COLO829 (cell line): Measurements from ENCODE around the gene METTL14.
"Not testable (repeated sequence)": the region's sequence is repeated elsewhere in the genome, so short reads cannot be mapped to it uniquely, and the experiment has no call there.

ENCODE experiments used
- DNase-seq: peaks from one replicate; pipeline ENCODE4 v3.0.0; 2012; ENCODE audit warnings: low spot score

Gene METTL14

GRCh38 chr4:118684873-118685811 is at the start of gene METTL14:
METTL14 (plus strand) TSS chr4:118685392; CDS start chr4:118685535, 143 bp downstream.
- DNase-seq = peak; percentile 93

GRCh38 chr4:118636126-118636525 is 49.1 kb upstream of the METTL14 start:
- not testable (repeated sequence) for DNase-seq

GRCh38 chr4:118664665-118665064 is 20.5 kb upstream of the METTL14 start:
- not testable (repeated sequence) for DNase-seq

- peak; percentile 42 for DNase-seq
Measured at GRCh38 chr4:118669220-118669619, 16.0 kb upstream of the METTL14 start.

GRCh38 chr4:118670968-118671367 is 14.2 kb upstream of the METTL14 start:
- DNase-seq = not testable (repeated sequence)

- DNase-seq = no peak
Measured at GRCh38 chr4:118676128-118676527, 9.1 kb upstream of the METTL14 start.

- DNase-seq = no peak
Measured at GRCh38 chr4:118680808-118681207, 4.4 kb upstream of the METTL14 start.

GRCh38 chr4:118682928-118683327 is 2.3 kb upstream of the METTL14 start:
- DNase-seq = peak; percentile 49

- DNase-seq = peak; percentile 39
Measured at GRCh38 chr4:118683513-118683912, 1.7 kb upstream of the METTL14 start.

GRCh38 chr4:118703118-118703517 is 17.9 kb downstream of the METTL14 start:
- DNase-seq = no peak

GRCh38 chr4:118711052-118711451 is 25.9 kb downstream of the METTL14 start:
- DNase-seq = no peak

GRCh38 chr4:118712872-118713271 is 27.7 kb downstream of the METTL14 start:
- DNase-seq = no peak

- DNase-seq = no peak
Measured at GRCh38 chr4:118714682-118715081, 29.5 kb downstream of the METTL14 start.

GRCh38 chr4:118716304-118716703 is 31.1 kb downstream of the METTL14 start:
- DNase-seq = no peak

GRCh38 chr4:118718511-118719170 is 33.4 kb downstream of the METTL14 start:
- DNase-seq = no peak

- DNase-seq = no peak
Measured at GRCh38 chr4:118721752-118722151, 36.6 kb downstream of the METTL14 start.

- DNase-seq = no peak
Measured at GRCh38 chr4:118723369-118723768, 38.2 kb downstream of the METTL14 start.

GRCh38 chr4:118727360-118727759 is 42.2 kb downstream of the METTL14 start:
- DNase-seq = no peak

- no peak for DNase-seq
Measured at GRCh38 chr4:118729287-118730286, 44.4 kb downstream of the METTL14 start.

GRCh38 chr4:118730683-118731082 is 45.5 kb downstream of the METTL14 start:
- DNase-seq = no peak

GRCh38 chr4:118732591-118733330 is 47.6 kb downstream of the METTL14 start:
- no peak for DNase-seq
